HG02840 (cell line): ENCODE measurements around the gene DMRT2.

Experiments used
- ATAC-seq: cut with Tn5 transposase; IDR thresholded peaks from one replicate; pipeline ENCODE4 v1.9.1; 2021; ENCODE audit warnings: mild to moderate bottlenecking, moderate library complexity, moderate number of reproducible peaks; ENCODE audit not compliant: unreplicated experiment, low FRiP score

Gene DMRT2

GRCh38 chr9:1050125-1050895 is at the start of gene DMRT2:
TSS of gene DMRT2 (plus strand) at chr9:1050357. CDS start at chr9:1051614, 1,257 bp downstream.
- no peak for ATAC-seq

GRCh38 chr9:1001838-1002237 is 48.3 kb upstream of the DMRT2 start:
- ATAC-seq = no peak

DNA sequence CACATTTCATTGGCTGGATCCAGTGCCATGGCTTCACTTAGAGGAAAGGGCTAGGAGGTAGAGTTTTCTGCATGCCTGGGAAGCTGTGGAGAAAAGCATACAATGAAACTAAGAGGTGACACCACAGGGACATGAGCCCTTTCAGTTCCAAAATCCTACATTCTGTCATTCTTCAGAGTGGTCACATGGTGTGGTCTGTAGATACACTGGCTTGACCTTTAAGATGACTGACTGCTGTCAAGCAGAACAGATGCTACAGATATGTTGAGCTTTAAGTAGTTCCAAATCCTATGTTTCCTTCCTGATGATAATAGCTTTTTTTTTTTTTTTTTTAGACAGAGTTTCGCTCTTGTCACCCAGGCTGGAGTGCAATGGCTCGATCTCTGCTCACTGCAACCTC is 47.5 kb upstream of the DMRT2 start:
- ATAC-seq = no peak

- ATAC-seq = no peak
These were observed 45.0 kb upstream of the DMRT2 start for GRCh38 chr9:1005043-1005667.

GRCh38 chr9:1007312-1007711 is 42.8 kb upstream of the DMRT2 start:
- no peak for ATAC-seq

- ATAC-seq = no peak
These were observed 41.9 kb upstream of the DMRT2 start for GRCh38 chr9:1008216-1008615.

DNA sequence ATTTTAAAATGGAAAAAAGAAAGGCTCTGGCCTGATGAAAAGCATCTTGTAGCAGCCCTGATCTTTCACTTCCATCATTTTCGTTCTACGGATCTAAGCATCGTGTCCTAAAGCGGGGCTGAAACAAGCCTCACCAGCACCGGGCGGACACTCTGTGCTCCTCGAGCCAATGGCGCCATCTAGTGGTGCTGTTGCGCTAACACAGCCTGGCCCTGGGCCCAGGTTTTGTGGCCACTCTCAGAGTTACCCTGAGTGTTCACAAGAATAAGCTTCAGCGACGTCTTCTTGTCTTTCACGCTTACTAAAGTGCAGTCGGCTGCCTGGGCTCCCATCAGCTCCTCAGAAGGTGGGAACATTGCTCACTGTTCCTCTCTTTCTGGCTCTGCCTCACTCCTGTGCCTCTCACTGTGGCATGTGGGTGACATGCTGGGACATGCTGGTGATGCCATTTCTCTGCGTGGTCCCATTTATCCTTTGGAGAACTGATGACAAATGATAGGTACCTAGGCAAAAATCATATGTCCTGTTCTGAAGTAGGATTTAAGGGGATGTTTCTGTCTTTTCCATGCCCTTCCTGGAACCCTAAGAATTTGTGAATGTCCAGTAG is 41.0 kb upstream of the DMRT2 start:
- ATAC-seq = peak; percentile 97

GRCh38 chr9:1013021-1013420 is 37.1 kb upstream of the DMRT2 start:
- no peak for ATAC-seq

GRCh38 chr9:1014225-1014624 is 35.9 kb upstream of the DMRT2 start:
- no peak for ATAC-seq

GRCh38 chr9:1014640-1015039 is 35.5 kb upstream of the DMRT2 start:
- ATAC-seq = no peak

DNA sequence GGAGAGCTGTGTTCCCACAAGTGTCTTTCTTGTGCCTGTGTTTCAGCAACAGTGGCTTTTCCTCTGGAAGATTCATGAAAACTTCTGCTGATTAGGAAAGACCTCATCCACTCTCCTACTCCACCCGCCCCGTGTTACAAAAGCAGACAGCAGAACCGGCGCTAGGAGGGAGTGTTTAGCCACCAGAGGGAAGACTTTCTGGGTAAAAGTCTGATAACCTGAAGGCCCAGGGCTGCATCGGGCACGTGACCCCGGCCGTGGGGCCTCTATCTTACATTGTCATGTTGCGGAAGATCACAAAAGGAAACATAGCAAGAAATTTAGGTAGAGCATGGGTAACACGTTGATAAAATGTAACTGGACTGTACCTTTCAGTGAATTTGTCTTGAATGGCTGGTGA is 32.0 kb upstream of the DMRT2 start:
- no peak for ATAC-seq

- ATAC-seq = no peak
These were observed 26.0 kb upstream of the DMRT2 start for GRCh38 chr9:1024112-1024511.

DNA sequence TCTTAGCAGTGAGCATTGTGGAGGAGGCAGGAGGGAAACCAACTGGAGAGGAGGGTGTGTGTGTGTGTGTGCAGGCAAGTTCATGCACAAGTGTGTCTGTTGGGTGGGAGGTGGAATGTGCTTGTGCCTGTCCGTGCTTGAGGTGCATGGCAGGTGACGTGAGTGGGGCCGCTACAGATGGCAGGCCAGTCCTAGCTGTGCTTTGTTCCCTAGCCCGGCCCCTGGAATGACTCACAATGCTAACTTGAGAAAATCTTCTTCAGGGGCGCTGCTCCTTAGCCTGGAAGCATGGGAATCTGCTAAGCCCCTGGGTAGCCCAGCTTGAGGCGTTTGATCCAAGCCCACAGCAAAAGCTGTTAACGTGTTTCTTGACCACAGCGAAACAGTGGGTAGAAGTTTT is 25.0 kb upstream of the DMRT2 start:
- ATAC-seq = no peak

DNA sequence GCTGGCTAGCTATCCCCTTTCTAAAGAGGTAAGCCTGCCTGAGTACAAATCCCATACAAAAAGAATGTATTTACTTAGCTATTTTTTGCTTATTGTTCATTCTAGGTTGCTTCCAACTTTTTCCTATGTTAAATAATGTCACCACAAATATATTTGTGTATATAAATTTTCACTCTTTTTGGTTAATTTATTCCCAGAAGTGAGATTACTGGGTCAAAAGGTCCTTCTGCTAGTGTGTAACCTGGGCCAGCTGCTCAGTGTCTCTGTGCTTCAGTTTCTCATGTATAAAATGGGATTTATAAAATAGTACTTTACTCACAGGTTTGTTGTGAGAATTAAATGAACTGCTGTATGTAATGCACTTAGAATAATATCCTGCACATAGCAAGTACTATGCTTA is 23.9 kb upstream of the DMRT2 start:
- ATAC-seq = no peak

DNA sequence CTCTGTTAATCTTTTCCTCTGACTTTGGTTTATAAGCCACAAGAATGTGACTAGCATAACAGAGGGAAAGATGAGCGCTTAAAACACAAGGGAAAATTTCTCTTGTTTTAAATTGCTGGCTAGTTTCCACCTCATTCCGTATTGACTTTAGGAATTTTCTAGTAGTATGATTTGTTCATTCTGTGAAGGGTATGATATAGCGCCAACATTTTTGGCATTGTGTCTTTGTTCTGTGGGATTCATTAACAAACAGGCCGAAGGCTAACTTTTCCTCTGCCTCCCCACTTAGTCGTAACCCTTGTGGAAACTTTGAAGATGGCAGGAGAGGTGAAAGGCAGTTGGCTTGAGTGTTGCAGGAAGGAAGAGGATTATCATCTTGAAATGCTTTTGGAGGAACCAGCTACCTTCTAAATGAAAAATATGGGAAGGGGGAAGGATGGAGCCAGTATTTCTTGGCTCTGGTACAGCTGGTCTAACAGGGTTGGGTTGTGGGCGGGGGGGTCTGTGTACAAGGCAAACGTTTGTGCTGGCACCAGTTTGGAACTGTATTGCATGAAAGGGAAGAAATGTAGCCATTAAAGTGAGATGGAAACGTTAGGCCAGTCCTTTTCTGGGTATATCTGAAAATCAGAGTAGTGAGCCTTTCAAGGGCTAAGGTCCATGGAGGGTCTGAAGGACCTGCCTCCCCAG is 21.5 kb upstream of the DMRT2 start:
- no peak for ATAC-seq

DNA sequence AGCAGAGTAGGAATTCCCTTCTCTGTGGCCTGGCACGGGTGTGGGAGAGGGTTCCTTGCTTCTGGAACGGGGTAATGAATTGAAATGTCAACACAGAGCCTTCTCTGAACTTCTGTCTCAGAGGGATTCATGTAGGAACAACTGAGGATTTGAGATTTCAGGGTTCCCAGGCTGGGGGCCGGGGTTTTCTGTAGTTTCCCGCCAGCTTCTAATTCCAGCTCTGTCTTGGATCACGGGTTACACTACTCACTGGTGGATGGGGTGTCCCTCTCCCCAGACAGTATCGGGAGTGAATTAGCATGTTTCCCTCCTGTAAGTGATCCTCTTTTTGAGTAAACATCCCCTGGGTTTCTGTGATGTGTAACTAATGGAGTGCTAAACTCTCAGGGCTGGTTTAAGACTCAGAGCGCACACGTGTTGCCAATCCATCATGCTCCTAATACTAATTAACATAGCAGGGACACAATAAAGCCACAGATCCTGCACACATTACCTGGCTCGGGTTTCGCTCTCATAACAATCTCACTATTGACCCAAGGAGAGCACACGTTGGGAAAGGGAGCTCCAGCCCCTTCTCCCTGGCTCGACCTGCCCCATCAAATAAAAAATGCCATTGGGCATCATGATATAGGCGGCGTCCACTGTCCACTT is 18.1 kb upstream of the DMRT2 start:
- ATAC-seq = no peak

- ATAC-seq = no peak
These were observed 15.9 kb upstream of the DMRT2 start for GRCh38 chr9:1034271-1034670.

- ATAC-seq = no peak
These were observed 10.6 kb upstream of the DMRT2 start for GRCh38 chr9:1039589-1039988.

DNA sequence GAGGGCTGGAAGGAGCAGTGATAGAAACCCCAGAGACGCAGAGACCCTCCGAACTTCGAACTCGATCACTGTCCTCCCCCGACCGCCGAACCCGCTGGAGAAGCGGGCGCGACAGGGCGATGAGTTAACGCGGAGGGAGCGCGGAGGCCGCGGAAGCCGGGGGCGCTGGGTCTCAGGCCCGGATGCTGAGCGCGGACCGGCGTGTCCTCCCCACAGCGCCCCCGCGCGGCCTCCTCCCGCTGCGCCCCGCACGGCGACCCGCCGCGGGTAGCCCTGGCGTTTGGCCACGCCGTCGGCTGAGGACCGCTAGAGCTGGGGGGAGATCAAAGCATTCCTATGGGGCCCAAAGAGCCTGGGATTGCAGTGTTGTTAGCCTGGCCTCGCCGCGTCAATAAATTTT is 7.7 kb upstream of the DMRT2 start:
- no peak for ATAC-seq

- no peak for ATAC-seq
These were observed 5.5 kb upstream of the DMRT2 start for GRCh38 chr9:1044643-1045042.
